ENCODE measurements around the gene DSN1. TPM values are rescaled to one million over a fixed set of nuclear protein-coding genes. Genes with fewer than 3 reads are reported as not detected.

The DSN1 gene
- total RNA-seq, 4 donors from 2014 or later = 10.6 to 14.9 (median 13.0) TPM

GRCh38 chr20:36744764-36745191 lies 28.8 kb downstream of the DSN1 start:
- Histone ChIP-seq H3K9me3 (no peaks in the 10 kb centered on the region), H3K36me3 (no peaks in the 10 kb centered on the region), H3K27ac (no peak overlapping the region), H3K4me3 (replicated peaks in 1 of 3) (peak overlapping the region in 1 of 3 donors; percentile 95), H3K4me1 (peaks cover 5 to 8% of the 10 kb centered on the region in 2 donors), H3K27me3 (no peaks in the 10 kb centered on the region)
- intact Hi-C loops (cut with DNase I) = no loop called here
- peak; percentile 15 to 48 for DNase-seq
- no peak for TF ChIP-seq CTCF (IDR thresholded peaks at IDR 0.05)
- WGBS, 2 donors = 20 to 21% methylated on average over 5 to 8 of the region's 8 CpGs

- Histone ChIP-seq H3K4me3 (replicated peaks in 1 of 3) (no peak overlapping the region), H3K4me1 (peaks cover 5 to 8% of the 10 kb centered on the region in 2 donors), H3K9me3 (no peaks in the 10 kb centered on the region), H3K36me3 (no peaks in the 10 kb centered on the region), H3K27ac (no peak overlapping the region), H3K27me3 (no peaks in the 10 kb centered on the region)
- 77 to 88% methylated on average over 4 of the region's 4 CpGs for WGBS, 2 donors
- no peak for DNase-seq
- intact Hi-C loops (cut with DNase I) = no loop called here
- TF ChIP-seq CTCF (IDR thresholded peaks at IDR 0.05) (no peak), POLR2A (IDR thresholded peaks at IDR 0.05) (no peak)
These were observed 29.3 kb downstream of the DSN1 start for GRCh38 chr20:36744243-36744642.

GRCh38 chr20:36742558-36742957 lies 31.0 kb downstream of the DSN1 start:
- TF ChIP-seq CTCF (IDR thresholded peaks at IDR 0.05) (no peak), POLR2A (IDR thresholded peaks at IDR 0.05) (no peak)
- Histone ChIP-seq H3K27me3 (no peaks in the 10 kb centered on the region), H3K9me3 (no peaks in the 10 kb centered on the region), H3K27ac (no peak overlapping the region), H3K36me3 (no peaks in the 10 kb centered on the region), H3K4me1 (peaks cover 5 to 8% of the 10 kb centered on the region in 2 donors), H3K4me3 (replicated peaks in 1 of 3) (no peak overlapping the region)
- 96 to 98% methylated on average over 2 of the region's 2 CpGs for WGBS, 2 donors
- DNase-seq = no peak
- intact Hi-C loops (cut with DNase I) = no loop called here

- H3K9me3 ChIP-seq = no peaks in the 10 kb centered on the region
- no peak for DNase-seq
- no peaks in the 10 kb centered on the region for H3K27me3 ChIP-seq
- WGBS, 2 donors = 87 to 88% methylated on average over 4 of the region's 4 CpGs
- intact Hi-C loops (cut with DNase I) = no loop called here
- H3K4me1 ChIP-seq = peaks cover 5 to 8% of the 10 kb centered on the region in 2 donors
- no peaks in the 10 kb centered on the region for H3K36me3 ChIP-seq
- TF ChIP-seq POLR2A (IDR thresholded peaks at IDR 0.05) = no peak
- TF ChIP-seq CTCF (IDR thresholded peaks at IDR 0.05) = no peak
- H3K4me3 ChIP-seq (replicated peaks in 1 of 3) = no peak overlapping the region
- no peak overlapping the region for H3K27ac ChIP-seq
These were observed 32.5 kb downstream of the DSN1 start for GRCh38 chr20:36741072-36741471.

- WGBS, 2 donors = 96 to 98% methylated on average over 6 of the region's 6 CpGs
- no peak overlapping the region for H3K27ac ChIP-seq
- H3K27me3 ChIP-seq = no peaks in the 10 kb centered on the region
- no peaks in the 10 kb centered on the region for H3K9me3 ChIP-seq
- no peaks in the 10 kb centered on the region for H3K36me3 ChIP-seq
- no peak for TF ChIP-seq POLR2A (IDR thresholded peaks at IDR 0.05)
- TF ChIP-seq CTCF (IDR thresholded peaks at IDR 0.05) = no peak
- H3K4me1 ChIP-seq = no peaks in the 10 kb centered on the region
- intact Hi-C loops (cut with DNase I) = no loop called here
- no peak overlapping the region for H3K4me3 ChIP-seq (replicated peaks in 1 of 3)
- no peak for DNase-seq
These were observed 36.4 kb downstream of the DSN1 start for GRCh38 chr20:36737183-36737499.

Measured in thyroid gland (tissue), 4 donors.